CD14-positive monocyte (primary cell): ENCODE data around the gene SEZ6L. TPM values are rescaled to one million over a fixed set of nuclear protein-coding genes. Genes with fewer than 3 reads are reported as not detected.

Source experiments
- DNase-seq, 3 donors: peaks; one replicate each; pipeline ENCODE4 v3.0.0-alpha.2; 2011 to 2022
- H2AFZ ChIP-seq: 2 replicates; pipeline ENCODE4 v1.6.0; 2012; ENCODE audit warnings: mild to moderate bottlenecking, low read depth, low read length, inconsistent platforms; ENCODE audit not compliant: insufficient read depth, poor library complexity, severe bottlenecking
- H3K27ac ChIP-seq, 2 donors: 1 replicate in 1 of 2; 2 replicates in 1 of 2; pipeline ENCODE4 v1.5.1; 2012 to 2013; ENCODE audit warnings: low read length in 2 of 2, control low read depth in 1 of 2, inconsistent platforms in 1 of 2, low read depth in 1 of 2, mild to moderate bottlenecking in 1 of 2
- H3K27me3 ChIP-seq, 2 donors: one replicate each; pipeline versions ENCODE4 v1.6.0 to v1.6.1; 2011 to 2013; ENCODE audit warnings: low read length in 2 of 2; ENCODE audit not compliant: control insufficient read depth in 2 of 2, insufficient read depth in 2 of 2
- H3K36me3 ChIP-seq, 2 donors: replicated peaks in 1 of 2; 1 replicate in 1 of 2; 2 replicates in 1 of 2; pipeline versions ENCODE4 v1.5.1 to v1.6.1; 2012 to 2013; ENCODE audit warnings: low read length in 2 of 2, control low read depth in 1 of 2, inconsistent platforms in 1 of 2, mild to moderate bottlenecking in 1 of 2; ENCODE audit not compliant: insufficient read depth in 2 of 2, control insufficient read depth in 1 of 2
- H3K4me1 ChIP-seq, 2 donors: 1 replicate in 1 of 2; 2 replicates in 1 of 2; pipeline versions ENCODE4 v1.5.1 to v1.6.1; 2012 to 2013; ENCODE audit warnings: low read length in 2 of 2, control low read depth in 1 of 2, inconsistent platforms in 1 of 2, mild to moderate bottlenecking in 1 of 2, moderate library complexity in 1 of 2; ENCODE audit not compliant: insufficient read depth in 2 of 2, control insufficient read depth in 1 of 2
- H3K4me2 ChIP-seq: replicated peaks from 2 replicates; pipeline ENCODE3; 2012; ENCODE audit warnings: low read length, moderate library complexity, mild to moderate bottlenecking; ENCODE audit not compliant: poor library complexity, severe bottlenecking; ENCODE audit errors: extremely low read depth
- H3K4me3 ChIP-seq, 3 experiments: fragments of 200-600 bp in 1 of 3; sonication (generic) in 1 of 3; replicated peaks in 1 of 3; 1 replicate in 2 of 3; 2 replicates in 1 of 3; pipeline ENCODE4 v1.5.1; 2011 to 2013; ENCODE audit warnings: low read length in 3 of 3, mild to moderate bottlenecking in 3 of 3, control low read depth in 2 of 3, low read depth in 2 of 3, inconsistent platforms in 1 of 3, moderate library complexity in 1 of 3
- H3K79me2 ChIP-seq: 2 replicates; pipeline ENCODE4 v1.6.0; 2012; ENCODE audit warnings: mild to moderate bottlenecking, control low read depth, inconsistent platforms, low read length, moderate library complexity; ENCODE audit not compliant: insufficient read depth
- H3K9ac ChIP-seq: 2 replicates; pipeline ENCODE4 v1.6.0; 2017; ENCODE audit warnings: low read length, mild to moderate bottlenecking; ENCODE audit not compliant: insufficient read depth, poor library complexity, severe bottlenecking
- H3K9me3 ChIP-seq, 2 donors: replicated peaks in 1 of 2; 1 replicate in 1 of 2; 2 replicates in 1 of 2; pipeline versions ENCODE4 v1.5.1 to v1.6.1; 2012 to 2013; ENCODE audit warnings: low read length in 2 of 2, control low read depth in 1 of 2; ENCODE audit not compliant: control insufficient read depth in 1 of 2, insufficient read depth in 1 of 2
- H4K20me1 ChIP-seq: 2 replicates; pipeline ENCODE4 v1.6.0; 2012; ENCODE audit warnings: mild to moderate bottlenecking, low read length, control low read depth, moderate library complexity; ENCODE audit not compliant: insufficient read depth
- H3K27ac Mint-ChIP-seq, 7 donors: one replicate each; pipeline ENCODE4 v1.8.0; 2020; ENCODE audit warnings: mild to moderate bottlenecking in 7 of 7, mixed read lengths in 7 of 7, moderate library complexity in 6 of 7, inconsistent platforms in 2 of 7
- H3K27me3 Mint-ChIP-seq, 3 donors: one replicate each; pipeline ENCODE4 v1.8.0; 2021 to 2022; ENCODE audit warnings: low read depth in 3 of 3, mild to moderate bottlenecking in 3 of 3, mixed read lengths in 3 of 3, moderate library complexity in 3 of 3, inconsistent platforms in 1 of 3
- H3K36me3 Mint-ChIP-seq, 2 donors: one replicate each; pipeline ENCODE4 v1.8.0; 2020; ENCODE audit warnings: mixed read lengths in 2 of 2, inconsistent platforms in 1 of 2, mild to moderate bottlenecking in 1 of 2
- H3K4me1 Mint-ChIP-seq: one replicate; pipeline ENCODE4 v1.8.0; 2020; ENCODE audit warnings: mild to moderate bottlenecking, mixed read lengths
- H3K4me3 Mint-ChIP-seq, 2 donors: one replicate each; pipeline ENCODE4 v1.8.0; 2020; ENCODE audit warnings: mild to moderate bottlenecking in 2 of 2, mixed read lengths in 2 of 2, moderate library complexity in 1 of 2
- H3K9me3 Mint-ChIP-seq, 7 donors: one replicate each; pipeline ENCODE4 v1.8.0; 2020 to 2022; ENCODE audit warnings: mixed read lengths in 7 of 7, mild to moderate bottlenecking in 6 of 7, moderate library complexity in 6 of 7, inconsistent platforms in 2 of 7
- CTCF ChIP-seq: fragments of 200-600 bp; IDR thresholded peaks from one replicate; pipeline ENCODE4 v1.8.0; 2022; ENCODE audit warnings: antibody characterized with exemption, mild to moderate bottlenecking
- WGBS: methylation state at CpG from one replicate; pipeline ENCODE4 v1.1.5; 2013; ENCODE audit warnings: missing lambda C conversion rate; ENCODE audit not compliant: insufficient coverage; 5-methylcytosine and 5-hydroxymethylcytosine counted together
- intact Hi-C, 2 donors: fragments of 100-400 bp; cut with micrococcal nuclease; formaldehyde crosslinking; loops; one replicate each; pipeline versions ENCODE4 v1.15.0 to v1.15.1; 2023
- polyA plus RNA-seq, 3 donors: library from polyadenylated mRNA; depleted of rRNA in 1 of 3; unstranded in 2 of 3; stranded (reverse) in 1 of 3; fragments of 300-500 nt in 2 of 3; fragments of >200 nt in 1 of 3; fragmentation: Illumina TruSeq in 2 of 3; gene quantifications; 1 replicate in 2 of 3; 2 replicates in 1 of 3; pipeline ENCODE4 v1.2.3, GENCODE V29; 2012 to 2021

SEZ6L gene
- polyA plus RNA-seq, 3 donors, result 0.43 to 2.8 (median 0.71) TPM

DNA sequence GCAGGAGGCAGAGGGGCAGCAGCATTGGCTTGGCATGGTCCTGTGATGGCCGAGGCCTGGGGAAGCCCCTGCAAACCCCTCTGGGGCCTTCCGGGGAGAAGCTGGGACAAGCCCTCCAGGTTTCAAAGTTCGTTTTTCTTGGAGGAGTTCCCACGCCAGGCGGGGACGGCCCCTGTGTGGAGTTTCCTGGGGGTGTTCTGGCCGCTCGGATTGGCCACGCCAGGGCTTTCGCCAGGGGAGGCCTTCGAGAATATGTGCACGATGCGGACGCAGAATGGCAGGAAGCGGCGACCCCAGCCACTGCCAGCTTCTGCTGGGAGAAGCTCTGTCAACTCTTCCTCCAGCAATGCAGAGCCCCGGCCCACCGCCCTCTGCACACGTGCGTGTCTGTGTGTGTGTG, 157.5 kb downstream of the SEZ6L start:
- Mint-ChIP-seq H3K4me3 (no peak overlapping the region), H3K27ac (no peak overlapping the region), H3K9me3 (no peaks in the 10 kb centered on the region), H3K4me1 (no peaks in the 10 kb centered on the region), H3K27me3 (peaks cover 1 to 8% (median 2%) of the 10 kb centered on the region in 3 donors), H3K36me3 (no peaks in the 10 kb centered on the region)
- WGBS, result 80% methylated on average over 11 of the region's 20 CpGs
- Histone ChIP-seq H3K36me3 (no peaks in the 10 kb centered on the region), H3K4me1 (no peaks in the 10 kb centered on the region), H3K9ac (no peak overlapping the region), H3K4me2 (no peak overlapping the region), H3K27ac (no peak overlapping the region), H3K27me3 (no peaks in the 10 kb centered on the region), H2AFZ (no peak overlapping the region), H3K79me2 (no peaks in the 10 kb centered on the region), H3K4me3 (no peak overlapping the region), H4K20me1 (no peaks in the 10 kb centered on the region), H3K9me3 (no peaks in the 10 kb centered on the region)
- TF ChIP-seq CTCF, result no peak
- intact Hi-C loops, result no loop called here
- DNase-seq, result no peak

DNA sequence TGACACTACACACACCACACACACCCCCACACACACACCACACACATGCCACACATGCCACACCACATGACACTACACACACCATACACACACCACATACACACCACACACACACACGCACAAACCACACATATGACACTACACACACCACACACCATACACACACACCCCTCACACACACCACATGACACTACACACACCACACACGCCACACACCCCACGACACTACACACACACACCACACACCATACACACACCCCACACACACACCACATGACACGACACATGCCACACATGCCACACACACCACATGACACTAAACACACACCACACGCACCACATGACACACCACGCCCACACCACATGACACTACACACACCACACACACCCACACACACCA, 158.0 kb downstream of the SEZ6L start:
- Histone ChIP-seq H3K27ac (no peak overlapping the region), H3K36me3 (no peaks in the 10 kb centered on the region), H3K27me3 (no peaks in the 10 kb centered on the region), H3K9ac (no peak overlapping the region), H2AFZ (no peak overlapping the region), H4K20me1 (no peaks in the 10 kb centered on the region), H3K4me1 (no peaks in the 10 kb centered on the region), H3K79me2 (no peaks in the 10 kb centered on the region), H3K4me3 (no peak overlapping the region), H3K4me2 (no peak overlapping the region), H3K9me3 (no peaks in the 10 kb centered on the region)
- Mint-ChIP-seq H3K9me3 (no peaks in the 10 kb centered on the region), H3K27me3 (peaks cover 1 to 7% (median 2%) of the 10 kb centered on the region in 3 donors), H3K4me1 (no peaks in the 10 kb centered on the region), H3K27ac (no peak overlapping the region), H3K4me3 (no peak overlapping the region), H3K36me3 (no peaks in the 10 kb centered on the region)
- TF ChIP-seq CTCF, result no peak
- intact Hi-C loops, result no loop called here
- 91% methylated on average over 6 of the region's 6 CpGs for WGBS
- DNase-seq, result no peak
